M059J (cell line): ENCODE results near the gene CFP. TPM values are rescaled to one million over a fixed set of nuclear protein-coding genes. Genes with fewer than 3 reads are reported as not detected.
"Not testable (repeated sequence)": the region's sequence is repeated elsewhere in the genome, so short reads cannot be mapped to it uniquely, and the experiment has no call there.

ENCODE experiments used
- DNase-seq: peaks from one replicate; pipeline ENCODE4 v3.0.0-alpha.2; 2012; ENCODE audit warnings: low read depth
- total RNA-seq: library from RNA; depleted of rRNA; stranded (reverse); fragments of >200 nt; shearing (Covaris generic); gene quantifications from 2 replicates; pipeline ENCODE4 v1.2.3, GENCODE V29; 2014; rRNA removed

Gene CFP
- total RNA-seq = not detected in 2 replicates

DNA sequence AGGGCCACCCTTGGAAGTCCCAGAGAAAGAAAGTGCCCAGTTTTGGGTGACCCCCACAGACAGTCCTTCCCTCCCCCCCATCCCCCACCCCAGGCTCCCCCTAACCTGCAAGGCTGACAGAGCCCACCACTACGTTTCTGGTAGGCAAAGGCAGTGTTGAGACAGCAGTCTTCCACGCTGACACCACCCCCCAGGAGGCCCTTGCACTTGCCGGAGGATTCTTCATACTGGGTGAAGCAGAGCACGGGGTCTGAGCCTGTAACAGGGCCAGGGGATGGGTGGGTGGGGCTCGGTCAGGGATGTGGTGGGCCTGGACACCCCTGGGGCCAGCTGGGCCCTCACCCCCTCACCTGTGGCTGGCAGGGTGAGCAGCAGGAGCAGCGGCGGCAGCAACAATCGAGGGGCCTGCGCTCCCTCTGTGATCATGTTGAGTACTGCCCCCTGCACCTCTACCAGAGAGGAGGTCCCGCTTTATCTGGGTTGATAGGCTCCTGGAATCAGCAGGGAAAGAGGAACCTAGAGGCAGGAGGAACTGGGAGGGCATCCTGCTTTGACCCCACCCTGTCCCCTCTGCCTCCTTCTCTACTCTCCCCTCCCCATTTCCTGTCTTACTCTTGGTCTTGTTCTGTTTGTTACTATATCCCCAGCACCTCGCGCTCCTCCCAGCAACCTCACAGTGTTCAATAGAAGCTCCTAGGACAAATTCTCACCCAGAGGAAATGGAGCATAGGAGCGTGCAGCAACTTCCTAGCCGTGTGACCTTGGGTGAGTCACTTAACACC lies at the start of gene CFP:
Gene CFP, minus strand, starts transcription at position 512 of the 782 bp plus-strand sequence. Its CDS starts 86 bp downstream, at position 426.
- no peak for DNase-seq

DNA sequence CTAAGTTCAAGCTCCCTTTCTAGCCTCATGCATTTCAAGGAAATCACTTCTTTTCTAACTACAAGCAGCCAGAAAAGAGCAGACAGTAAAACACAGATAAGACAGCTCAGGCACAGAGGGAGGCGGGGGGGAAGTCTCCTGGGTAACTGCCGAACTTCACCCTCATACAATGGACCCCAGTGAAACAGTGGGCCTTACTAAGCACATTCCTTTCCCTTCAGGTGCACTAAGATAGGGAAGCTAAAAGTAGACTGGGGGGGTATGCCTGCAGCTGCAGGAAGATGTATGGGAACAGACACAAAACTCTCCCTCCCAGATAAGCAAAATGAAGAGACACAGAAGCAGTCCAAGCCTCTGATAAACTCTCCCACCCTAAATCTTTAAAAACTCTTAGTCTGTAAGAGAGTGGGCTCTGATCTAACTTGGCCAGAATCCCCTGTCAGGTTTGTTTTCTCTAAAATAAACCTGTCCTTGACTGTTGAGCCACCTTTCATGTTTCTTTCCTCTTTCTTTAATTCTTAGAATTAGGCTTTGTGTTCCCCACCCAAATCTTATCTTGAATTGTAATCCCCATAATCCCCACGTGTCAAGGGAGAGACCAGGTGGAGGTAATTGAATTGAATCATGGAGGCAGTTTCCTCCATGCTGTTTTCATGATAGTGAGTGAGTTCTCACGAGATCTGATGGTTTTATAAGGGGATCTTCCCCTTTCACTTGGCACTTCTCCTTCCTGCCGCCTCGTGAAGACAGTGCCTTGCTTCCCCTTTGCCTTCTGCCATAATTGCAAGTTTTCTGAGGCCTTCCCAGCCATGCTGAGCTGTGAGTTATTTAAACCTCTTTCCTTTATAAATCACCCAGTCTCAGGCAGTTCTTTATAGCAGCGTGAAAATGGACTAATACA lies 46.5 kb upstream of the CFP start:
- DNase-seq = not testable (repeated sequence)

DNA sequence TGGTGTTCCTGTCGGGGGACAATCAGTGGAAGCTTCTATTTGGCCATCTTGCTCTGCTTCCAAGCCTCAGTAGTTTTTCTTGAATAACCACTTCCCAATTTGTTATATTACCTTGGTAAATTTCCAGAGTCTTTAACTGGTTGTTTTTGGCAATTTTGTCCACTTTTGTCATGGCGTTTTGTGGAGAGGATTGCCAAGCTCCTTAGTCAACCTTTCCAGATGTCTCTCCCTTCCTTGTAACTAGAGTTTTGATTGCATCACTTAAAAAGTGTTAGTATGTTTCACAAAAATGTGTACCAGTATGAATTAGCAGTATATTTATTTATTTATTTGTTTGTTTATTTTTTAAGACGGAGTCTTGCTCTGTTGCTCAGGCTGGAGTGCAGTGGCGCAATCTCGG lies 45.0 kb upstream of the CFP start:
- DNase-seq = no peak

DNA sequence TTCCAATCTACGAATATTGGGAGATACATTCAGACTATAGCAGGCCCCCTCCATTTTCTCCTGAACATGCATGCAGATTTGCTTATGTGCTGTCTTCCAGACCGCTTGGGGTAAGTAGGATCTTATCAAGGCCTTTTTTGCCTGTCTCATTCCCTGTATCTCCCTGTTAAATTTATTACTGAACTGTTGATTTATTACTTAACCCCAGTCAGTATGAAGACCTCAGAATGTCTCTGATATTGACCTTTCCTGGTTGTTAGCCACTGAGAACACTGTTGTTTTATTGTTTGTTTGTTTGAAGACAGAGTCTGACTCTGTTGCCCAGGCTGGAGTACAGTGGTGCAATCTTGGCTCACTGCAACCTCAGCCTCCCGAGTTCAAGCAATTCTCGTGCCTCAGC lies 36.1 kb upstream of the CFP start:
- not testable (repeated sequence) for DNase-seq

DNA sequence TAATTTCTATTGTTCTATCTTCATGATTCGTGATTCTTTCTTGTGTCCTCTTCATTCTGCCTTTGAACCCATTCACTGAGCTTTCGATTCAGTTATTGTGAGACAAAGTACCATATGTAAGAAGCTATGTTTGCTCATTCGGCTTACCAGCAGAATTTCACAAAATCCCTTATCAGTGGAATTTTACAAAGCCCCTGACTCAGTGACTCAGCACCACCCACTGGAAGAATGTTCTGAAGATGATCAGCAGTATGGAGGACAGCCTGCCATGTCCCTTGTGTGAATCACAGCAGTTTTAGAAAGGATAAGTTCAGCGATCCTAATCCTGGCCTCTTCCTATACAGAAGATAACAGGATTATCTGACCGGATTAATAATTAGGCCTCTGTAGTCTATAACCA lies 35.0 kb upstream of the CFP start:
- DNase-seq = no peak

DNA sequence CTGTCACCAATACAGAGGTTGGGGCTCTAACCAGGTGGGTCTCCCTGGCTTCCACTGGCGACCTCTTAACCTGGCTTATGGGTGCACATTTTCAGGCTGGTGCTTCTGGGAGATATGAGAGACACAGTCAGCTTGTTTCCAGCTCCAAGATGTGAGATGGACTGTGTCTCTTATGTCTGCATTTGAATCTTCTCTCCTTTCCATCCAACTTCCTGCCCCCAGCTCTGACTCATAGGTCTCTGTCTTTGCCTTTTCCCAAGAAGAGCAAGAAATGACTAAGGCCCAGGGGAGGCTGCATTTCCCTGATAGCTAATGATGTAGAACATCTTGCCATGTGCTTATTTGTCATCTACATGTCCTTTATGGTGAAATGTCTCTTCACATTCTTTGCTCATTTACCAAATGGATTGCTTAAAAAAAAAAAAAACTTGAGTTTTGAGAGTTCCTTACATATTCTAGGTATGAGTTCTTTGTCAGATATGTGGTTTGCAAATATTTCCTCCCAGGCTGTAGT lies 32.5 kb upstream of the CFP start:
- peak; percentile 82 for DNase-seq

DNA sequence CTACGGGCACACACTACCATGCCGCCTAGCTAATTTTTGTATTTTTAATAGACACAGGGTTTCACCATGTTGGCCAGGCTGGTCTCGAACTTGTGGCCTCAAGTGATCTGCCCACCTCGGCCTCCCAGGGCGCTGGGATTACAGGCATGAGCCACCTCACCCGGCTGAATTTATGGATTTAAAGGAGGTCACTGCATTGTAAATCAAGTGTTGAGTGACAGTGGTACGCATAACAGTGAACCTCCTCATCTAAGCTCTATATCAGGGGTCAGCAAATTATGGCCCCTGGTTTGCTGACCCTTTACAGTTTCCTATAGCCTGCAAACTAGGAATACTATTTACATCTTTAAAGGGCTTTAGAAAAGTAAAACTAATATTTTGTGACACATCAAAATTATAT lies 31.8 kb upstream of the CFP start:
- no peak for DNase-seq

DNA sequence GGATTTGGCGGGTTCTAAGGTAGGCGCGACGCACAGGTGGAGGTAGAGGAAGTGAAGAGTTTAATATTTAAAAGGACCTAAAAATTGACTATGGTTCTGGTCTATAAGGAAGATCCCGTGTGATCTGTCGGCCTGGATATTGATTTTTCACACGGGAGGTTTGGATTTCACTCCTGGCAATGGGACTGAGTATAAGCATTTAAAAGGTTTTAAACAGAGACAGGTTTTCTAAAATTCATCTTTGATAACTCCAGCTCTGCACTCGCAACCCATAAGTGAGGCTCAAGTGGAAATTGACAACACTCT lies 29.6 kb upstream of the CFP start:
- no peak for DNase-seq

DNA sequence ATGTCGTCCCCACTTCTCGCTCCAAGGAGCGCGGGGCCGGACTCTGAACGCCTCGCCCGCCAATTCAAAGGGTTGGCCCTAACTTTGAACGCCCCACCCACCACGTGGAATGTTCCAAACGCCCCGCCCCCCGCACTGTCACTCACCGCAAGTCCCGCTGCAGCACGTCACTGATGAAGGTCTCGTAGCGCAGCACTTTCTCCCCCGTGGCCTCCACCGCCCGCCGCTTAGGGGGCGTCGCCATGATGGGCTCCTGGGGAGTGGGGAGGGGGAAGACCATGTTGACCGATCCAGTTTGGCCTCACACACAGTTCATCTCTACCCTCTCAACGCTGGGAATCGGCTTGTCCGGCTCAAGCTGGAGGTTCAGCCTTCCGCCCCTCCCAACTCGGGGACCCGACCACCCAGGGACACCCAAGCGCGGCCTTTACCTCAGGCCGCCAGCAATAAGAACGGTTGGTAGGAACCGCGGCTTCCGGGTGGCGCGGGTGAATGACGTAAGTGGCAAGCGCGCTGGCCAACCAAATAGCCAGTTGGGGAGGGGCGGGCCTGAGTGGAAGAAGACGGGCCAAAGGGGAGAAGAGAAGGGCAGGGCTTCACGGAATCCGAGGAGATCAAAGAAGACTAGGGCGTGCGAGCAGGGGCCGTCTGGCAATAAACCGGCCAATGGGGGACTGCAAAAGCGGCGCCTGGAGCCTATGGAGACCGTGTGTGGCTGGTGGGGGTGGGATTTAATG lies 29.1 kb upstream of the CFP start, which contains the start of gene UXT:
Gene UXT, minus strand, starts transcription at position 497 of the 737 bp plus-strand sequence. Its CDS starts 253 bp downstream, at position 244.
- DNase-seq = peak; percentile 95

DNA sequence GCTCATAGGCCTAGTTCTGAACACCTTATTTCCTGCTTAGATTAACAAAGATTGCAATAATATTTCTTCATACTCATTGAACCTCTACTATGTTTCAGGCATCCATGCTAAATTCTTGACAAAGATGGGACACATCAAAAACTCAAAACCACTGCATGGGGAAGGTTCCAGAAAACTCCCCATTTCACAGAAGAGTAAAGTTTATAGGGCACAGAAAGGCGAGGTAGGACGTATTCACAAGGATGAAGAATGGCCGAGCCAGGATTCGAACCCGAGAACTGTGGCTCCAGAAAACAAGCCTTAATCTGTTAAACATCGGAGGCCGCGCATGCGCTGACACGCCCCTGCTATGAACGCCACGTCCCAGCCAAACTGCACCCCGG lies 28.6 kb upstream of the CFP start:
- no peak for DNase-seq

DNA sequence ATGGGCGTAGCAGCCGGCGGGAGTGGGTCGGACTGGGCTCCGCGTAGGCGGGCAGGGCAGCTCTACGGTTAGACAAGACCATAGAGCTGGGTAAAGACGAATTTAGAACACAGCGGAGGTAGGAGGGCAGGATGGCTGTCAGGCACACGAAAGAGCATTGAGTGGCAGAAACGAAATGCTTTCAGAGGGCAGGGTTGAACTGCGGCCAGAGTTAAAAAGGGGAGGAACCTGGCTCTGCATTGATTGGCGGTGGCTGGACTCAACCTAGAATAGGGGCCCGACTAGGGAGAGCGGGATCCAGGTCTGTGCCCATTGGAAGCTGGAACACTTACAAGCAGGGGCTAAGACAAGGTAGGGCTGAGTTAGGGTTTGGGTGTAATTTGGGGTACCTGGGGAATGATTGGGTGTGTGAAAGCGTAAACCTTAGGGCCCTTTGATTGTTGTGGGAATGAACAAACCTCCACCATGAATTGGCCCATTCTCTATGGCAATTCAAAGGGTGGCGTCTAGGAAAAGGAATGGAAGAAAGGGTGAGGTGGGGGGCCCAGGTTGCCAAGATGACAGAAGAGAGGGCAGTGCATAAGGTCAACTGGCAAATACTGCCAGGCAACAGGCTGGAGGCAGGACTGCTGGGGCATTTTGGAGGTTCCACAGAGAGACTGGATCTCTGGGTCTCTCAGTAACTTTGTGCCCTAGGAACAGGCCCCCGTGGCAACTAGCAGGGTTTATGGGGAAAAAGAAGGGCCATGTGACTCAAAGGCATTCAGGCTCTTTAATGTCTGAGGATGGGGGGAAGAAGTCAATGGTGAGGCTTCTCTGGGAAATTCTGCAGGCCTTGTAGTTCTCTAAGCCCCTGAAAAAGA lies 21.5 kb upstream of the CFP start:
- no peak for DNase-seq

DNA sequence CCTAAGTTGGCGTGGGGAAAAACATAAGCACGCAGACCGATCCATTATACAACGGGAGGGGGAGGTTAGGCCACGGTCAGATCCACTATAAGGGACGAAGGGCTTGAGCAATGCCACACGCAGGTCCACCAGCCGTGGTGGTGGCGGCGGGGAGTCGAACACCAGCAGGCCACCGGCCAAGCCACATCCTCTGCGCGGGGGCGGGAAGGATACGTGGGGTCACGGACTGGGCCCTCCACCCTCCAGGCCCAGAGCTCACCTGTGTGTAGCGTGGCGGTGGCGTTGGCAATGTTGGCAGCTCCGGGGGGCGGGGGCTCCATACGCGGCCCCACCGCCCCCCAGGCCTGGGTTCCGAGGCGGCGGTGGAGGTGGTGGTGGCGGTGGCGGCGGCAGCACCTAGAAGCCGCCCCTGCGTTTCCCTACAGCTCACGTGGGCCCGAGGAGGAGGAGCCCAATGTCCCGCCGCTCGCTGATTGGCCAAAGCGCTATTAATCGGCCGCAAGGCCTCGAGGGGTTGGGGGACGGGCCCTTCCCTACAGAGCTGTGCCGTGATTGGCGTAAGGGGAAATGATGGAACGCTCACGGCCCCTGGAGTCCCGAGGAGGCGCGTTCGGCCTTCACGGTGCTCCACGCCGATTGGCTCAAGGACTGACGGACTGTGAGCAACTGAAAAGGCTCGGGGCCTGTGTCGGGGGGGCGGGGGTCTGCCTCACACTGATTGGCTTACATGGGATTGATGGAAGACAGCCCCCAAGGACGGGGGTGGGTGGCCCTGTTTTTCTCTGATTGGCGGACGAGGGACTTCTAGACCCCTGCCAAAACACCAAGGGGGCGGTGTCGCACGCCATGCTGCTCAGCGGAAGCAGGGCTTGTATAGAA lies 20.7 kb upstream of the CFP start, which contains the start of gene ELK1:
Gene ELK1, minus strand, starts transcription at position 400 of the 879 bp plus-strand sequence. CDS start 9,122 bp downstream, outside the sequence.
- peak; percentile 99 for DNase-seq

DNA sequence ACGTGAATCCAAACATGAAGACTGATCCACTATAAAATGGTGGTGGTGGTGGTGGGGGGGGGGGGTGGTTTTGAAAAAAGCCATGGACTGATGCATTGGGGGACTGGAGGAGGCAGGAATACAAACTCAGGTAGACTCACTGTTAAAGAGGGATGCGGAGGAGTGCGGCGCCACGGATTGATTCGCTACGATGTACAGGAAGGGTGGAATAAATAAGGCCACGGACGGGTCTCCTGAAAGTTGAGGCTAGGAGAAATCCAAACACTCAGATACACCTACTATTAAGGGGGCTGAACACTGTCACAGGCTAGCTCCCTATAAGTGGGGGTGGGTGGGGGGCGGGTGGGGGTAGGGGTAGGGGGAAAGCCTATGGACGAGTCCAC lies 20.0 kb upstream of the CFP start:
- no peak for DNase-seq

DNA sequence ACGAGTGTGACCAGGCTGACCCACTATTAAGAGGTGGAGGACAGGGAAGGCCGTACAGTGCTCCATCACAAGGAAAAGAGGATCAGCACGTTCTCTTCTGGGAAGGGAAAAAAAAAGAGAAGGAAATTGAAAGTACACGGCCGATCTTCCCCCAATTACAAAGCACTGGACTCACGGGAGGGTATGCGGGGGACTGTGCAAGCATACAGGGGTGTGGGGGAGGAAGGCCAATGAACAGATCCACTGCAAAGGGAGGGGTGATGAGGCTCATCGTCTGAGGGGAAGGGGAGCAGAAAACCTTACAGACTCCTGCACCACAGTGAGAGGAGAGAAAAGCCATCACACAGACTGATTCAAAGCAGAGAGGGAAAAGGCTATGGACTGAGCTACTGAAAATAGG lies 19.5 kb upstream of the CFP start:
- DNase-seq = no peak

DNA sequence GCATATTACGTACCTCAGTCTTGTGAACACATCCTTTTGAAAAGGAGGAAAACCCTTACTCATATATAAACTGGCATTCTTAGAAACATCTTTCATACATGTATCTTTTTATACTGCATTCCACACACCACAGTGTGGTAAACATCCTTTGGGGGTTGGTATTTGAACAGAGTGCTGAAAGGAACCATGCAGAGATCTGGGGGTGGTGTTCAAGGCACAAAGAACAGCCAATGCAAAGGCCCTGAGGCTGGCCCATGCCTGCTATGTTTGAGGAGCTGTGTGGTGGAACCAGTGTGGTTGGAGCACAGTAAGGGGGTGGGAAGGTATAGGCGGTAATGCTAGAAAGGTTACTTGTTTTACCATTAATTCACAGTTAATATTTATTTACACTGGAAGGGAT lies 18.6 kb upstream of the CFP start:
- no peak for DNase-seq

DNA sequence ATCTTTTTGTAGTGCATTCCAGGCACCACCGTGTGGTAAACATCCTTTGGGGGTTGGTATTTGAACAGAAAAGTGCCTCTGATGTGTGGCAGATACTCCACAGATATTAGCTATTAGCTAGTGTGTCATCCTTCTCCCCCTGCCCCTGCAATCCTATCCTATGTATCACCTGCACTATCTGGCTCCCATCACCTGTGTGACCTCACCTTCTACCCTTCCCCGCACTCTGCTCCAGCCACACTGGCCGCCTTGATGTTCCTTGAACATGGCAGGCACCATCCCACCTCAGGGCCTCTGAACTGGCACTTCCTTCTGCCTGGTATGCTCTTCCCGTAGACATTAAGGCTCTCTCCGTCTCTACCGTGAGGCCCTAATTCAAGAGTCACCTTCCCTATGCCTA lies 16.9 kb upstream of the CFP start:
- DNase-seq = no peak

DNA sequence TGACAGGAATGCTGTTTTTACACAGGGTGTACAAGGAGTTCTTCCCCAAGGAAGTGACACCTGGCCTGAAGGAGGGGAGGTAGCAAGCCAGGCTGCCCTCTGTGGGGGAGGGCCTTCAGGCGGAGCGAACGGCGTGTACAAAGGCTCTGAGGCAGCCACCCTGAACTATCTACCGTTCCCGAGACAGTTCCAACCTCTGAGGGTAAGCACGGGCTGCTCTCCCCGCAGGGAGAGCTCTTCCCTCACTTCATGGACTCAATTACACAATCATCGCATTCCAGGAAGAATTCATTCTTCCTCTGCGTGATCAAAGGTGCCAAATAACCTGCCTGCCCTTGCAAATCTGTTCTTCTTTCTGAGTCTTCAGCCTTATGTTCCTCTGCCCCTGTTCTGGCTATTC lies 15.8 kb upstream of the CFP start:
- DNase-seq = no peak

DNA sequence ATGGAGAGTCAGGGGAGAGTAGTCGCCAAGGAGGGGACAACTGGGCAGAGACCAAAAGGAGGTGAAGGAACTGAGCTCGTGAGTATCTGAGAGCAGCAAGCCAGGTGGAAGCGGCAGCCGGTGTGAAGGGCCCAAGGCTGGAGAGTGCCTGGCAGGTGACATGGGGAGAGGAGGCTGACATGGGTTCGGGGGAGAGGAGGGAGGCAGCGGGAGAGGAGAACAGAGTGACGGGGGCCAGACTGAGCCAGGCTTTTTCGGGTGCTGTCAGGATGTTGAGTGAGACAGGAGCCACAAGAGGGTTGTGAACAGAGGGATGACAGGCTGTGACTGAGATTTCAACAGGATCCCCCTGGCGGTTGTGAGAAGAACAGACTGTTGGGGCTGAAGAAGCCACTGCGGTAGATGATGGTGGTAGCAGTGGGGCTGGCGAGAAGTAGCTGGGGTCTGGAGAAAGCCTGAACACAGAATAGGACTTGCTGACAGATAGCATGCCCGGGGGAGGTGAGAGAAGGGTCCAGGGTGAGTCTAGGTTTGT lies 14.9 kb upstream of the CFP start:
- DNase-seq = no peak

DNA sequence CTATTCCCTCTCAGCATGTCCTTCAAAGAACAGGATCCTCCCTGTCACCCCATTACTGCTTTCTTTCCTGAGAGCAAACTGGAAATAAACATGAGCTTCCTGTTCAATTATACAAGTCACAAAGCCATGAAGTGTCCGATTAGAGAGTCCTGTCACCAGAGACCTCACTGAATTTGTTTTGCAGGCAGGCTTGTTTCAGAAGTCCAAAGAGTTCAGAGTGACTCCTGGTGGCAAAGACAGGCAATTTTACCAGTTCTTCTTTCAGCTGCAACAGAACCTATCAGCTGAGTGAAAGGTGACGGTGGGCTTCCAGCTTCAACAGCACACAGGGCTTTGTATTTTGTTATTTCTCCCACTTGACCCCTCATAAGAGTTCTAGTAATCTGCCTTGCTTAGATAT lies 14.2 kb upstream of the CFP start:
- peak; percentile 14 for DNase-seq

DNA sequence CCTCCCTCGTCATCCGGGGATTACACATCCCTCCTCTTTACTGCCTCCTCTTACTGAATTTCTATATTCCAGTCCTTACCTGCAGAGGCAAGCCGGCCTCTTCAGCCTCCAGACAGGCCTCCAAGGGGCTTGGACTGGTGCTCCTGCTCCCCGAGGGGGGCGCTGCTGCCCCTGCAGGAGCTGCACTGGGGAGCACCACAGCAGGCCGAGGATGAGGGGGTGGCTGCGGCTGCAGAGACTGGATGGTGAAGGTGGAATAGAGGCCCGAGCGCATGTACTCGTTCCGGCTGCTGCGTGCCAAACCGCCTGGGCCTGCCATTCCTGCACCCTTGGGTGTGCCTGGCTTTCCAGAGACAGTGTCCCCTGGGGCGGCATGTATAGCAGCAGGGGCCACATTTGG lies 9.1 kb upstream of the CFP start:
- DNase-seq = no peak
